CD4-positive, CD25-positive, alpha-beta regulatory T cell (primary cell): Measurements from ENCODE around the gene POC1A. TPM values are rescaled to one million over a fixed set of nuclear protein-coding genes. Genes with fewer than 3 reads are reported as not detected.

Experiments
- ATAC-seq, 2 donors: fragments of 150-1000 bp; cut with Tn5 transposase; one replicate each; pipeline ENCODE4 v1.10.0; 2021; ENCODE audit warnings: low read depth in 2 of 2, moderate number of reproducible peaks in 2 of 2, moderate library complexity in 1 of 2
- DNase-seq, 3 donors: peaks; one replicate each; pipeline versions ENCODE4 v3.0.0 to v3.0.0-alpha.2; 2012 to 2022; ENCODE audit warnings: mixed read lengths in 1 of 3
- H3K27ac ChIP-seq: one replicate; pipeline ENCODE4 v1.7.0; 2013; ENCODE audit warnings: mild to moderate bottlenecking, low read length; ENCODE audit not compliant: insufficient read depth, poor library complexity, severe bottlenecking
- H3K27me3 ChIP-seq: one replicate; pipeline ENCODE4 v1.7.0; 2013; ENCODE audit warnings: low read length; ENCODE audit not compliant: control insufficient read depth, insufficient read depth
- H3K36me3 ChIP-seq: one replicate; pipeline ENCODE4 v1.7.0; 2013; ENCODE audit warnings: mild to moderate bottlenecking, low read length, moderate library complexity; ENCODE audit not compliant: control insufficient read depth, insufficient read depth
- H3K4me1 ChIP-seq: 2 replicates; pipeline ENCODE4 v1.7.0; 2013; ENCODE audit warnings: mild to moderate bottlenecking, low read length; ENCODE audit not compliant: insufficient read depth, control insufficient read depth, poor library complexity, severe bottlenecking
- H3K4me3 ChIP-seq: one replicate; pipeline ENCODE4 v1.7.0; 2013; ENCODE audit warnings: low read depth, mild to moderate bottlenecking, low read length, moderate library complexity
- H3K9me3 ChIP-seq, 2 experiments: 1 replicate in 1 of 2; 2 replicates in 1 of 2; pipeline ENCODE4 v1.7.0; 2013; ENCODE audit warnings: low read length in 2 of 2, mild to moderate bottlenecking in 1 of 2, moderate library complexity in 1 of 2; ENCODE audit not compliant: control insufficient read depth in 2 of 2
- H3K27ac Mint-ChIP-seq, 3 donors: one replicate each; pipeline ENCODE4 v1.8.0; 2020 to 2022; ENCODE audit warnings: mild to moderate bottlenecking in 3 of 3, mixed read lengths in 3 of 3, moderate library complexity in 2 of 3
- H3K27me3 Mint-ChIP-seq: one replicate; pipeline ENCODE4 v1.8.0; 2022; ENCODE audit warnings: mild to moderate bottlenecking, mixed read lengths
- H3K36me3 Mint-ChIP-seq: one replicate; pipeline ENCODE4 v1.8.0; 2020; ENCODE audit warnings: mixed read lengths
- H3K4me1 Mint-ChIP-seq, 4 donors: one replicate each; pipeline ENCODE4 v1.8.0; 2020 to 2022; ENCODE audit warnings: mixed read lengths in 4 of 4, mild to moderate bottlenecking in 1 of 4
- H3K4me3 Mint-ChIP-seq, 4 donors: one replicate each; pipeline ENCODE4 v1.8.0; 2020 to 2022; ENCODE audit warnings: mild to moderate bottlenecking in 4 of 4, mixed read lengths in 4 of 4, moderate library complexity in 3 of 4
- H3K9me3 Mint-ChIP-seq, 7 donors: one replicate each; pipeline ENCODE4 v1.8.0; 2020 to 2022; ENCODE audit warnings: mixed read lengths in 7 of 7, mild to moderate bottlenecking in 3 of 7, moderate library complexity in 2 of 7
- polyA plus RNA-seq, 4 donors: library from polyadenylated mRNA; unstranded; fragments of 300-500 nt; fragmentation: Illumina TruSeq; gene quantifications; one replicate each; pipeline ENCODE4 v1.2.3, GENCODE V29; 2021
- total RNA-seq: library from RNA; stranded (reverse); gene quantifications from one replicate; pipeline ENCODE4 v1.2.3, GENCODE V29; 2022

POC1A gene
- total and polyA plus RNA-seq, 5 donors from 2014 or later, result 1.3 to 3.2 (median 1.7) TPM

- Mint-ChIP-seq H3K4me1 (peaks cover 0 to 13% (median 6%) of the 10 kb centered on the region in 4 donors), H3K36me3 (no peaks in the 10 kb centered on the region), H3K9me3 (no peaks in the 10 kb centered on the region), H3K27ac (peak overlapping the region in 1 of 3 donors; percentile 76), H3K27me3 (no peaks in the 10 kb centered on the region), H3K4me3 (no peak overlapping the region)
- no peak for DNase-seq
- Histone ChIP-seq H3K9me3 (no peaks in the 10 kb centered on the region), H3K36me3 (no peaks in the 10 kb centered on the region), H3K4me3 (no peak overlapping the region), H3K27ac (no peak overlapping the region), H3K27me3 (no peaks in the 10 kb centered on the region), H3K4me1 (peaks cover 6% of the 10 kb centered on the region)
- no peak for ATAC-seq
These were observed 10.6 kb downstream of the POC1A start for GRCh38 chr3:52143616-52144015.

- no peak for ATAC-seq
- Mint-ChIP-seq H3K27ac (peak overlapping the region in 1 of 3 donors; percentile 55), H3K27me3 (no peaks in the 10 kb centered on the region), H3K9me3 (no peaks in the 10 kb centered on the region), H3K4me3 (no peak overlapping the region), H3K4me1 (peaks cover 0 to 13% (median 6%) of the 10 kb centered on the region in 4 donors), H3K36me3 (no peaks in the 10 kb centered on the region)
- Histone ChIP-seq H3K4me1 (peaks cover 6% of the 10 kb centered on the region), H3K36me3 (no peaks in the 10 kb centered on the region), H3K9me3 (no peaks in the 10 kb centered on the region), H3K27ac (no peak overlapping the region), H3K4me3 (no peak overlapping the region), H3K27me3 (no peaks in the 10 kb centered on the region)
- DNase-seq, result no peak
These were observed 11.1 kb downstream of the POC1A start for GRCh38 chr3:52143156-52143555.

- H3K36me3 Mint-ChIP-seq, result no peaks in the 10 kb centered on the region
- peaks cover 6% of the 10 kb centered on the region for H3K4me1 ChIP-seq
- H3K9me3 Mint-ChIP-seq, result no peaks in the 10 kb centered on the region
- H3K4me1 Mint-ChIP-seq, result peaks cover 0 to 13% (median 6%) of the 10 kb centered on the region in 4 donors
- H3K27me3 Mint-ChIP-seq, result no peaks in the 10 kb centered on the region
- H3K36me3 ChIP-seq, result no peaks in the 10 kb centered on the region
- H3K4me3 ChIP-seq, result no peak overlapping the region
- no peak for DNase-seq
- no peak for ATAC-seq
- H3K9me3 ChIP-seq, result no peaks in the 10 kb centered on the region
- no peaks in the 10 kb centered on the region for H3K27me3 ChIP-seq
- no peak overlapping the region for H3K4me3 Mint-ChIP-seq
- H3K27ac ChIP-seq, result no peak overlapping the region
- H3K27ac Mint-ChIP-seq, result peak overlapping the region in 1 of 3 donors; percentile 29
These were observed 12.5 kb downstream of the POC1A start for GRCh38 chr3:52141751-52142150.

GRCh38 chr3:52140769-52141168 lies 13.5 kb downstream of the POC1A start:
- H3K27ac ChIP-seq, result no peak overlapping the region
- no peak overlapping the region for H3K4me3 ChIP-seq
- H3K36me3 ChIP-seq, result no peaks in the 10 kb centered on the region
- Mint-ChIP-seq H3K4me1 (peaks cover 0 to 13% (median 6%) of the 10 kb centered on the region in 4 donors), H3K27me3 (no peaks in the 10 kb centered on the region), H3K4me3 (no peak overlapping the region), H3K9me3 (no peaks in the 10 kb centered on the region), H3K36me3 (no peaks in the 10 kb centered on the region), H3K27ac (no peak overlapping the region)
- no peaks in the 10 kb centered on the region for H3K27me3 ChIP-seq
- DNase-seq (no peak), ATAC-seq (no peak)
- H3K4me1 ChIP-seq, result peaks cover 6% of the 10 kb centered on the region
- H3K9me3 ChIP-seq, result no peaks in the 10 kb centered on the region

GRCh38 chr3:52140000-52140399 lies 14.2 kb downstream of the POC1A start:
- H3K4me3 Mint-ChIP-seq, result no peak overlapping the region
- no peak for DNase-seq

GRCh38 chr3:52137311-52137710 lies 16.9 kb downstream of the POC1A start:
- Histone ChIP-seq H3K27ac (no peak overlapping the region), H3K36me3 (no peaks in the 10 kb centered on the region), H3K27me3 (no peaks in the 10 kb centered on the region), H3K4me3 (no peak overlapping the region), H3K4me1 (no peaks in the 10 kb centered on the region), H3K9me3 (no peaks in the 10 kb centered on the region)
- Mint-ChIP-seq H3K27me3 (no peaks in the 10 kb centered on the region), H3K9me3 (no peaks in the 10 kb centered on the region), H3K4me1 (no peaks in the 10 kb centered on the region), H3K4me3 (no peak overlapping the region), H3K36me3 (peaks cover 3% of the 10 kb centered on the region), H3K27ac (peak overlapping the region in 1 of 3 donors; percentile 84)
- ATAC-seq (no peak), DNase-seq (no peak)

More at GRCh38 chr3:52140000-52140399, 14.2 kb downstream of the POC1A start:
- Histone ChIP-seq H3K36me3 (no peaks in the 10 kb centered on the region), H3K4me3 (no peak overlapping the region), H3K9me3 (no peaks in the 10 kb centered on the region), H3K4me1 (peaks cover 6% of the 10 kb centered on the region), H3K27me3 (no peaks in the 10 kb centered on the region), H3K27ac (no peak overlapping the region)
- Mint-ChIP-seq H3K9me3 (no peaks in the 10 kb centered on the region), H3K27ac (no peak overlapping the region), H3K4me1 (peaks cover 0 to 13% (median 6%) of the 10 kb centered on the region in 4 donors), H3K36me3 (no peaks in the 10 kb centered on the region), H3K27me3 (no peaks in the 10 kb centered on the region)
- ATAC-seq, result no peak

- H3K9me3 Mint-ChIP-seq, result no peaks in the 10 kb centered on the region
- H3K27ac ChIP-seq, result no peak overlapping the region
- DNase-seq (no peak), ATAC-seq (no peak)
- H3K4me1 Mint-ChIP-seq, result no peaks in the 10 kb centered on the region
- no peak overlapping the region for H3K4me3 ChIP-seq
- H3K4me1 ChIP-seq, result no peaks in the 10 kb centered on the region
- no peaks in the 10 kb centered on the region for H3K27me3 ChIP-seq
- H3K27me3 Mint-ChIP-seq, result no peaks in the 10 kb centered on the region
- no peak overlapping the region for H3K4me3 Mint-ChIP-seq
- H3K36me3 ChIP-seq, result no peaks in the 10 kb centered on the region
- peak overlapping the region in 1 of 3 donors; percentile 84 for H3K27ac Mint-ChIP-seq
- peaks cover 3% of the 10 kb centered on the region for H3K36me3 Mint-ChIP-seq
- H3K9me3 ChIP-seq, result no peaks in the 10 kb centered on the region
These were observed 17.7 kb downstream of the POC1A start for GRCh38 chr3:52136513-52136912.

- Histone ChIP-seq H3K27me3 (no peaks in the 10 kb centered on the region), H3K4me3 (no peak overlapping the region), H3K9me3 (no peaks in the 10 kb centered on the region), H3K27ac (no peak overlapping the region), H3K36me3 (no peaks in the 10 kb centered on the region), H3K4me1 (no peaks in the 10 kb centered on the region)
- ATAC-seq, result no peak
- no peaks in the 10 kb centered on the region for H3K9me3 Mint-ChIP-seq
- H3K4me3 Mint-ChIP-seq, result no peak overlapping the region
- no peaks in the 10 kb centered on the region for H3K4me1 Mint-ChIP-seq
- H3K27me3 Mint-ChIP-seq, result no peaks in the 10 kb centered on the region
- DNase-seq, result no peak
- H3K36me3 Mint-ChIP-seq, result peaks cover 3% of the 10 kb centered on the region
- H3K27ac Mint-ChIP-seq, result peak overlapping the region in 2 of 3 donors; percentile 24 to 51
These were observed 18.9 kb downstream of the POC1A start for GRCh38 chr3:52135332-52135731.
